ENCODE results near the gene LHX6. TPM values are rescaled to one million over a fixed set of nuclear protein-coding genes. Genes with fewer than 3 reads are reported as not detected.

The LHX6 gene
- polyA plus RNA-seq, 3 donors, result 3.3 to 3.8 (median 3.5) TPM

DNA sequence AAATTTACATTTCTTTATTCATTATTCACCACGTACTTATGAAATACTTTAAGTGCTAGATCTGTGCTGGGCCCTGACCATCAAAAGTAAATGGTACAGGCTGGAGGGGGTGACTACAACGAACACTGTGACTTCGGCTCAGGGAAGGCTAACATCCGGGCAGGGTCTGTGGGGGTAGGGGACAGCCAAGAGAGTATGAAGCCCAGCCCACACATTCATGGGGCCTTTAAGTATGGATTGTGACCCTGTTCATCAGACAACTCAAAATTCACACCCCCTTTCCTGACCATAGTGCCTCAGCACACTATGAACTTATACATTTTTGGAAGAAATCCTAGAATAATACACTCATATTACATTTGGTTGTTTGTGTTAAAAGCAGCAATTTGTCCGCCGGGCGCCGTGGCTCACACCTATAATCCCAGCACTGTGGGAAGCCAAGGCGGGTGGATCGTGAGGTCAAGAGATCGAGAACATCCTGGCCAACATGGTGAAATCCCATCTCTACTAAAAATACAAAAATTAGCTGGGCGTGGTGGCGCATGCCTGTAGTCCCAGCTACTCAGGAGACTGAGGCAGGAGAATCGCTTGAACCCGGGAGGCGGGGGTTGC lies 35.7 kb downstream of the LHX6 start:
- no peak for DNase-seq (ENCODE audit: low read depth in 3 of 3, low spot score in 2 of 3)

DNA sequence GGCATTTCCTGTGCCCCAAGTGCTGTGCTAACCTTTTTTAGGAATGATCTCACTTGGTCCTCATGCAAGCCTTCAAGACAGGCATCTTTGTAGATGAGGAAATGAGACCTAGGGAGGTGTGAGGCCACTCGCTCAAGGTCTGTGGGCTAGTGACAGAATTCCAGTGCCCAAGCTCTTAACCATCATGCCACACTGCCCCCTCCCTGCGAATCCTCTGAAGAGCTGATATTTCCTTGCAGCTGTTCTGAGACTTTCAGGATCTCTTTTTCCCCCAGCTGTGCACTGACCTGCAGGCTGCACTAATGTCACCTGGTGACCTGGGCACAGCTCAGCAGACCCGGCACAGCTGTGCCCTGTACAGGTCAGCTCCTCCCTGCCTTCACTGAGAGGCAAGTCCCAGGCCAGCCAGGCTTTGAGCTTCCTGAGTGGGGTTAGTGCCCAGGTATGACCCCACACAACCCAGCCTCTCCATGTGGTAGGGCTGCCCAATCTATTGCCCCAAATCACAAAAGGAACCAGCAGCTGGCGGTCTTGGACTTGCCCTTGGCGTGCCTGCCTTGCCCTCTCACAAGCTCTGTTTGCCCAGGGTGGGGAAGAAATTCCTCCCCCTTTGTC lies 36.4 kb downstream of the LHX6 start:
- no peak for DNase-seq (ENCODE audit: low read depth in 3 of 3, low spot score in 2 of 3)

DNA sequence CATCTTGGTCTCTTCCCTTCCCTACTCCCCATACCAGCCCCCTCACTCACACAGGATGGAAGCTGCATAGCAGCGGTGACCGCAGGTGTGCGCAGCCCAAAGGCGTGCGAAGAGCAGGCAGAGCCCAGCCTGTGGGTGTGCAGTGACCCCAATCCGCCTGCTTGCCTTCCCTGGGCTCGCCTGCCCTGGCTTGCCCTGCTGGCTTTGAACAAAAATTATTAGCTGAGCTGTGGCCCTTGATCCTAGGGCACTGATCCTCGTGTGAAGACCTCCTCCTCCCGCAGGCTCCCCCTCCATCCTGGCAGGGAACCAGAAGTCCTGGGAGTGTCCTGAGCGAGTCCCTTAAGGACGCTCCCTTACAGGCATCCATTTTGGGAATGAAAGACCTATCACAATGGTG lies 37.2 kb downstream of the LHX6 start:
- DNase-seq (ENCODE audit: low read depth in 3 of 3, low spot score in 2 of 3), result no peak

DNA sequence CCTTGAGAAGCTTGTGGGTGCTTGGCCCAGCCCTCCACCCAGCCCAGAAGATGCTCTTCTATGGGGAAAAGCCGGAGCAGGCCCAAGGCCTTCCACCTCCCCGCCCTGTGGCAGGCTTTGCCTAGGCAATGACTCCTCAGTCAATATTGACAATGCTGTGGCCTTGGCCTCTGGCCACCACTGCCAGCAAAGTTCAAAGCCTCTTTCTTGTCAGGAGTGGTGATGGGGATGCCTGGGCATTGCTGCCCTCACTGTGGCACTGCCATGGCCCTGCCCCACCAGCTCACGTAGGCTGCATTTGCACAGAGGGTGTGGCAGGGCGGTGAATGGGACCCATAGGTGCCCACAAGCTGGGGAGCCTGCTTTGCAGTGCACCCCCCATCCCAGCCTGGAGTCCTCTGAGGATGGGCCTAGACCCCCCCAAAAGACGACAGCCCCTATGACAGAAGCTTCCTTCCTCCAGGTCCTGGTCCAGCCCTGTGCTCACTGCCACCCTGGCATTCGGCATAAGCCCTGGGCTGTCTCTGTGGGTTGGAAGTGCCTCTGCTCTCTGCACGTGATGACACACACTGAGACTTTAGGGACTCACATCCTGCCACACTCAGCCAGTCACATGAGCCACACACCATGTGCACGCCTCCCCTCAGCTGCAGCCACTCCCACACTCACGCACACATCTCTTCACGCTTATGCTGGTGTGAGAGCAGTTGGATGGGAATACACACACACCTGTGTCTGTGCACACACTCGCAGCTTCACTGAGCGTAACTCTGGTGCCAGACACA lies 38.0 kb downstream of the LHX6 start:
- no peak for DNase-seq (ENCODE audit: low read depth in 3 of 3, low spot score in 2 of 3)

DNA sequence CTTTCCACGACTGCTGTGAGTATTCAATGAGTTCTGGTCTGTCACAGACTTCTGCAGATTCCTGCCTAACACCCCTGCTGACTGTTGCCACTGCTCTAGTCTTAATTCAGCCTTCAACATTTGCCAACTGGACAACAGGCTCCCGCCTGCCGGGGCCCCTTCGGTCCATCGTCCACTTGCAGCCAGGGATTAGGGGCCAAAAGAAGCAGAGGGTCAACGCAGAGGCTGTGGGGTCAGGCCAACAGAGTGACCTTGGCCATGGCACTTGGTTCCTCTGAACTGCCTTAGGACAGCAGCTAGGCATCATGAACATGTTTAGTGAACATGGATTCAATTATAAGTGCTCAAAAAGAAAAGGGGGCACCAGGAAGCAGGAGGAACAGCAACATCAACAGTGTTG lies 40.4 kb downstream of the LHX6 start:
- no peak for DNase-seq (ENCODE audit: low read depth in 3 of 3, low spot score in 2 of 3)

DNA sequence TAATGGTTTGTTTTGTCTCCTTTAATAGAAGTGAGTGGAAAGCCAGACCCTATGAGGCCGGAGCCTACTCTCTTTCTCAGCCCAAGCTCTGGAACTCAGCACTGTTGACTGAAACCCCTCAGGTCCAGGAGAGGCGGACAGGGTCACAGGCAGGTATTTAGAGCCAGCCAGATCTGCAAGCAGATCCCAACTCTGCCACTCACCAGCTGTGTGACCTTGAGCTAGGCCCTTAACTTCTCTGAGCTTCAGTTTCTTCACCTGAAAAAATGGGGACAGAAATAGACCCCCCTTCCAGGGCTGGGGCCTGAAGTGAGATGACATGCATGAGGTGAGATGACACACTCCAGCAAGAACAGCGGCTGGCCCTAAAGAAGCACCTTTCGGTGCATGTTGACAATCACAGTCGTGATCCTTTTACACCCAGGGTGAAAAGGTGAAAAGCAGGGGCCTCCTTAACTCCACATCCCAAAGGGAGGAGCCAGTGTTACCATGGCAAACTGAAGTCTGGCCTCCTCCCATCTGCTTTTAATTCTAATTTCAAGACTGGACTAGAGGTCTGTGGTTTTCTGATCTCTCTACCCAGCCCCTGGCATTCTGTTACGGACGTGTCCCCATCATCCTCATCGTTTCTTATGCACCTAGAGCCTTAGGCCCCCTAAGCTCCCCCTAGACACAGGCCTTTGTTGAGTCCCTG lies 41.8 kb downstream of the LHX6 start:
- DNase-seq (ENCODE audit: low read depth in 3 of 3, low spot score in 2 of 3), result no peak

DNA sequence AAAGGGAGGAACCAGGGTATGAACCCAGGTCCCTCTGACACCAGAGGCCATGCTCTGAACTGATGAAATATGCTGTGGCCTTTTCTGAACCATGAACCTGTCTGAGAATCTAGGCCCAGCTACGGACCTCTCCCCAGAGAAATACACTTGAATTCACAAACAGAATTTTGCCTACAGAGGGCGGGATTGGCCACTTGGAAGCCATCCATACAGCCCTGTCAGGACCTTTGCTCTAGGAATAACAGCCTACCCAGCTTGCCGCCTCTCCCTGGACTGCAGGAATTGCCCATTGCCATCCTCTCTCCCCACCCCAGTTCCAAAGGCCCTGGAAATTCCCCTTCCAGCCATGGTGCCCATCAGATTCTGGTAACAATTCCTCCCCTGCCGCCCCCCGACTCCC lies 42.5 kb downstream of the LHX6 start:
- DNase-seq (ENCODE audit: low read depth in 3 of 3, low spot score in 2 of 3), result no peak

DNA sequence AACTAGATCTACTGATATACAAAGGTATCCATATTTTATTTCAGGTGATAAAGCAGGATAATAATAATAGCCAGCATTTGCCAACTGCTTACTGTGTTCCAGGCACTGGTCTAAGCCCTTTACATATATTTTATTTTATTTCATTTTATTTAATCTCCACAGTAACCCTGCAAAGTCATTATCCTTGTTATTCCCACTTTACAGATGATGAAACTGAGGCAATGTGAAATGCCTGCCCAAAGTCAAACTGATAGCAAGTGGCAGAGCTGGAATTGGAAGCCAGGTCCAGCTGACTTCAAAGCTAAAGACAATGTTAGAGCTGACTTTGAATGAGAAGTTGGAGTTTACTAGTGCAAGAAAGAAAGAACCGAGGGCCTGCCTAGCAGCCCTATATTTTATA lies 44.2 kb downstream of the LHX6 start:
- DNase-seq (ENCODE audit: low read depth in 3 of 3, low spot score in 2 of 3), result no peak

DNA sequence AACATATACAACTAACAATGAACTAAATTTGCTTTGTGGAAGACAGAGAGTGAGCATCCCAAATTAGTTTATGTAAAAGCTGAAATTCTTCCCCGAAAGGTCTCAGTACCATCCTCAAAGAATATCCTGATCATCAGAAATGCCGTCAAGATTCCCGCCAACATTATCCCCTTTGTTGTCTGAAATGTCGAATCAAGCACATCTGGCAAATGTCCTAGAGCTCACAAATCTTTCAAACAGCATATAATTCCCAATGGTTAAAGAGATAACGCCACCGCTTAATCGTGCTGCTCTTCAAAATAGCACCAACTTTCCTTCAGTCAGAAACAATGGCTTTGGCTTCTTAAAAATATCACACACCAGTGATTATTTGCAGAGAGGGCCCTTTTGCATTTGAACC lies 45.3 kb downstream of the LHX6 start:
- no peak for DNase-seq (ENCODE audit: low read depth in 3 of 3, low spot score in 2 of 3)

DNA sequence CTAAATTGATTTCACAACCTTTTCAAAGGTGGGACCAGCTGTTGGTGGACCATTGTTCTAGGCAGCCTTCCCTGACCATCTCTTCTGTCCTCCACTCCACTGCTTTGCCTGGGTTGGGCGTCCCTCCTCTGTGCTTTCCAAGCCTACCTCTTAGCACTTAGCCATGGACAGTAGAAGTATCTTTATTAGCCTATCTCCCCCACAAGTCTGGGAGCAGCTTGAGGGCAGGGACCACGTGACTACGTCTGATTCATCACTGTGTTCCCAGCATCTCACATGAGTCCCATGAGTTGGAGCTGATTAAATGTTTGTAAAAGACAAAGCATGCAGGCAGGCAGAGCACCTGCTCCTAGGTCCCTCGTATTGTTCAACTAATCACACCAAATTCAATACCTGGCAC lies 48.1 kb downstream of the LHX6 start:
- no peak for DNase-seq (ENCODE audit: low read depth in 3 of 3, low spot score in 2 of 3)

DNA sequence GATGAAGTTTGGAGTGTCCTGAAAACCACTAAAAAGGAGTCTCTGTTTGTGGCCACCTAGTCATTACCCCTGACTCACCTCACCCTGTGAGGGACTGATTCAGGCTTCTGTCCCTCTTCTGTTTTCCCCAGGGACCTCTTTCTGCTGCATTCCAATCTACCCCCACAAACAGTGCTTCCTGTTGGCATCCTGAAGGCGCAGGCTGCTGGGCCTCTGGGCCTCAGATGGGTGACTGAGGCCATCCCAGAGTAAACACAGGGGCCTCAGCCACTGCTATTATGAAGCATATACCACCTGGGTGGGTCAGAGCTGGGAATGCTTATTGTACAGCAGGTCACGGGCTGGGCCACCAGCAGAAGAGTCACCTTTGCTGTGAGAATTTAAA lies 49.1 kb downstream of the LHX6 start:
- DNase-seq (ENCODE audit: low read depth in 3 of 3, low spot score in 2 of 3), result no peak

DNA sequence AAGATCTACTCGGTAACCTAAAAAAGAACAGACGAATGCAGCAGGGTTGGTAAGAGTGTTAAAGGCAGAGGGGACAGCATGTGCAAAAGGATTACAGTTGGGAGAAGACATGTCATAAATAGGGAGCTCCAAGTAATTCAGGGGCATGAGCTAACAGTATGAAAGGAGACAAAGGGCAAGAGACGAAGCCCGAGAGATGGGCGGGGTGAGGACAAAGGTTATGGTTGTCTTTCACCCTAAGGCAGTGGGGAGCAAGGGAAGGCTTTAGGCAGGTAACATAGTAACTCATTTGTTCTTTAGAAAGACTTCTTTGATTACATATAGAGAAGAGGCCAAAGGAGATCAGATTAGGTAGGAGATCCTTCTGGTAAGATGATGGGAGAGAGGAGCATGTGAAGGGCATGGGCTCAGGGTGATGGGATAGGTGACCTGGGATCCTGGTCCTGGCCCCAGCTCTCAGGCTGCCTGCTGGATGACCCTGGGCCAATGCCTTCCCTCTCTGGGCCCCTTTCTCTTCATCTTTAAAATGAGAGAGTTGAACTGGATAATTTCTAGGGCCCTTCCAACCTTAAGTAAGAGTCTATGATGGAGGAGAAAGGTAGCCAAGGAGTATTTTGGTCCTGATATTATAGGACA lies 49.6 kb downstream of the LHX6 start:
- DNase-seq (ENCODE audit: low read depth in 3 of 3, low spot score in 2 of 3), result no peak

DNA sequence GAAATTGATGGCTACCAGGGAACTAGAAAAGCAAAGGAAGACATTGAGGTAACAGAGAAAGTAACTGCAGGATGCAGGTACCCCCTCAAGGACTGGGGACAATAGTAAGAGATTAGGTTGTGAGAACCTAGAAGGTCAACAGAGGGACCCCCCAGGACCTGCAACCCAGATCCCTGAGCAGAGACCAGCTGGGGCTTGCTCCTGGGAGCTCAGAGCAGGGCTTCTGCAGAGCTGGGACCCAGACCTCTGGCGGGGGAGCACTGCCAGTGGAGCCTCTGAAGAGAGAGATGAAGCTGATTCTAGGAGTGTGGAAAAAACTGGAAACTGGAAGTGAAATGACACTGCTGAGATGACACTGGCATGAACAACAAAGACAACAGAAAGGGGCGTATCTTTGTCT lies 51.8 kb downstream of the LHX6 start:
- no peak for DNase-seq (ENCODE audit: low read depth in 3 of 3, low spot score in 2 of 3)

DNA sequence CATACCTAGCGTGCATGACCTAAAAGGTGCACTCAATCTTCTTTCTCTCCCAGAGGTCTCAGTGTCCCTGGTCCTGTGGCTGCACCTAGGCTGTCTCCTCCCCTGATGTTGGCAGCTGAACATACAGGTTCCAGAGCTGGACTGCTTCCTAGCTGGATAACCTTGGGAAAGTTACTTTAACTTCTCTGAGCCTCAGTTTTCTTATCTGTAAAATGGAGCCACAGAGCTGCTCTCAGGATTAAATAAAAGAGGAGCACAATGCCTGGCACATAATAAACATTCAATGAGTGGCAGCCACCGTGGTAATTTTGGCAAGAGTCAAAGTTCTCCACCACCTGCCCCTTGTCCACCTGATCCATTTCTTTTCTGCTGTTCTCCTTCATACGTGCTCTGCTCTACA lies 55.1 kb downstream of the LHX6 start:
- DNase-seq (ENCODE audit: low read depth in 3 of 3, low spot score in 2 of 3), result no peak

DNA sequence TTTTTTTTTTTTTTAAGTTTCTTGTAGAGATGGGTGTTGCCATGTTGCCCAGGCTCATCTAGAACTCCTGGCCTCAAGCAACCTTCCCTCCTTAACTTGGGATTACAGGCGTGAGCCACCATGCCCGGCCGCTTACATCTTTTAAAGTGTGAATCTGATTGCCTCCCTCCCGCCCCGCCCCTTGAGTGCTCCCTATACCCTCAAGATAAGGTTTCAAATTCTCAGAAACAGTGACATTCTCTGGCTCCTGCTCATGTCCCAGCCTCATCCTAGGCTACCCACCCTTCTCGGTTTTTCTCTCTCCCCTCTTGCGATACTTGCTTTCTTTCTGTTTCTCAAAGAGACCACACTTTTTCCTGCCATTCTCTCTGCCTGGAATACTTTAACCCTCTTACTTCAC lies 56.6 kb downstream of the LHX6 start:
- DNase-seq (ENCODE audit: low read depth in 3 of 3, low spot score in 2 of 3), result no peak

DNA sequence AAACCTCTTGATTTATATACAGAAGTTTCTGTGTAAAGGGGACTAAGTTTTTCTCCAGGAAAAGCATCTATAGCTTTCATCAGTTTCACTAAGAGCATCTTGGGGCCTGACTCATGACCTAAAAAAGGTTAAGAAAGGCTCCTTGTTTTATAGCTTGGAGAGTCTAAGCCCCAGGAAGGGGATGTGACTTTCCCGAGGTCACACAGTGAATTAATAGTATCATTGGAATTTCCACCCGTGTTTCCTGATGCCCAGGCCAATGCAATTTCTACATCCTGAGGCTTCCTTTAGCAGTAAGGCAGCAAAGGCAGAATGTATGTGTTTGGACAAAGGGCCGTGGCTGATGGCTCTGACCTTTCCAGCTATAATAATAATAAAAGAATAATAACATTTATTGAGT lies 60.4 kb downstream of the LHX6 start:
- DNase-seq (ENCODE audit: low read depth in 3 of 3, low spot score in 2 of 3), result no peak

DNA sequence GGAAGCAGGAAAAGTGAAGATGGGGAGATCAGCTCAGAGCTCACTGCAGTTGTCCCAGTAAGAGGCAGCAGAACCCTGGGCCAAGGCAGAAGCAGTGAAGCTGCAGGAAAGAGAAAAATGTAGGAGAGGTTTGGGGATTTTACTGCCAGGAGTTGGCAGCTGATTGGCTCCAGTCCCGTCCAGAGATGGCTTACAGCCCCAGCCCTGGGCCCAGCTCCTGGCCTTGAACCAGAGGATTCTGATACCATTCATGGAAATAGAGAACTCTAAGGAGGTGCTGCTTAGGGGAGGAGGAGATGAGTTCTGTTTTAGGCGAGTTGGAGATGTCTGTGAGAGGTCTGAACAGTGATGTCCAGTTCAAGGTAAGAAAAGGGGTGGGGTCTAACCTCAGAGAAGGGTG lies 64.5 kb downstream of the LHX6 start:
- no peak for DNase-seq (ENCODE audit: low read depth in 3 of 3, low spot score in 2 of 3)

DNA sequence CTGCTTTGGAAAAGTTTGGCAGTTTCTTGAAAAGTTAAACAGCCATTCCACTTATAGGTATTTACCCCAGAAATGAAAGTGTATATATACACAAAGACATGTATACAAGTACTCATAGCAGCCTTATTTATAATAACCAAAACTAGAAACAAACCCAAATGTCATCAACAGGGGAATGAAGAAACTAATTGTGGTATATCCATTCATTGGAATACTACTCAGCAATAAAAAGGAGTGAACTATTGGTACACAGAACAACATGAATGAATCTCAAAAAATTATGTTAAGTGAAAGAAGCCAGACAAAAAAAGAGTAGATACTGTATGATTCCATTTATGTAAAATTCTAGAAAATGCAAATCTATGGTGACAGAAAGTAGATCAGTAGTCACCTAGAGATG lies 66.3 kb downstream of the LHX6 start:
- no peak for DNase-seq (ENCODE audit: low read depth in 3 of 3, low spot score in 2 of 3)

DNA sequence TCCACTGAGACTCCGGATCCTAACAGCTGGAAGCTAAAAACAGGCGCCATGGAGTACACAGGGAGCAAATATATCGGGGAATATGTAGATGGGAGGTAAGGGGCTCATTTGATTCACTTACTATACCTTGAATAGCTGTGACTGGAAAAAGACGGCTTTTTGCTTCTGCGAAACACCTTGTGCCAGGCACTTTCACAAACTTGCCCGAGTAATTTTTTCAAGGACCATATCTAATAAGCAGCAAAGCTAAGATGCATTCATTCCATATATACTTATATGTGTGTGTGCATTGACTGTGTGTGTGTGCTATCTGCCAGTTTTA lies 68.9 kb downstream of the LHX6 start:
- DNase-seq (ENCODE audit: low read depth in 3 of 3, low spot score in 2 of 3), result no peak

DNA sequence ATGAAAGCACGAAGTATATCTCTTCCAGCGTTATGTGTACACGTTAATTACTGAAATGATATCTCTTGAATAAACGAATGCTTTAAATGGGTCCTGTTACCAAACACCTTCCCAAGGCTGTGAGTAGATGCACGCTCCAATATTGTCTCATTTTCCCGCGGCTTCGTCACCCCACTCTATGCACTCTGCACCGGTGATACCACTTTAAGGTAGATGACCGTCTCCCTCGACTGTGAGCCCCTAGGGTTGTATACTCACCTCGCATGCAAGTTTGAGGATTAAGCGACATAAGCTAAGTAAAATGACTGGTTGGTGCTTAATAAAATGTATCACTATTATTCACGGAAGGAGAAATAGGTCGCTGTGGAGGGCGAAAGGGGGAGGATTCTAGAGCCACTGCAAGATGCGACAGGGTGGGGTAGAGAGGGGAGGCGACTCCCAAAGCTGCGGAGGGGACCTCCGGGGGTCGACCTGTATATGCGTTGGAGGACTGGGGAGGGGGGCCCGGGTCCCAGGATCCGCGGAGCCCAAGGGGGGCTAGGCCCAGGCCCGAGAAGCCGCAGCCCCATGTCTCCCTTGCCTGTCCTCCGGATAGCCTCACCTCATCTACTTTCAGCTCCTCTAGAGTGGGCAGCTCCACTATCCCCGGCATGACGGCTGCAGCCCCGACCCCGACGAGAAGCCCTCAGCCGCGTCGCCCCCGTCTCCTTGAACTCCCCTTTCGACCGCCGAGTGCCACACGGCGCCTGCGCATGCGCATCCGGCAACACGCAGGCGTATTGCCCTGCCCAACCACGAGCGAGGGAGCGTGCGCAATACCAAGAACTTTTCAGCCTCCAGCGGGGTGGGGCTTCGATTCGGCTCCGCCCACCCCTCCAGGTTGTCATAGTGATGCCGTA lies 69.5 kb downstream of the LHX6 start, which contains the start of the genes MORN5 and NDUFA8:
Gene MORN5, plus strand, starts transcription at position 883 of the 899 bp plus-strand sequence. CDS start 65 bp downstream, outside the sequence.
Gene NDUFA8, minus strand, starts transcription at position 754 of the 899 bp plus-strand sequence. Its CDS starts 102 bp downstream, at position 652.
- DNase-seq (ENCODE audit: low read depth in 3 of 3, low spot score in 2 of 3), result peak; percentile 95 to 97 (median 95)

All from right renal cortex interstitium (tissue), 3 donors.